GM19468 (cell line): ENCODE data around the gene SLC2A4.
"Not testable (repeated sequence)": the region's sequence is repeated elsewhere in the genome, so short reads cannot be mapped to it uniquely, and the experiment has no call there.

Experiments used
- ATAC-seq: cut with Tn5 transposase; IDR thresholded peaks from one replicate; pipeline ENCODE4 v1.9.1; 2021; ENCODE audit warnings: mild to moderate bottlenecking, moderate library complexity, moderate number of reproducible peaks; ENCODE audit not compliant: unreplicated experiment; ENCODE audit errors: extremely low read depth

SLC2A4 gene

DNA sequence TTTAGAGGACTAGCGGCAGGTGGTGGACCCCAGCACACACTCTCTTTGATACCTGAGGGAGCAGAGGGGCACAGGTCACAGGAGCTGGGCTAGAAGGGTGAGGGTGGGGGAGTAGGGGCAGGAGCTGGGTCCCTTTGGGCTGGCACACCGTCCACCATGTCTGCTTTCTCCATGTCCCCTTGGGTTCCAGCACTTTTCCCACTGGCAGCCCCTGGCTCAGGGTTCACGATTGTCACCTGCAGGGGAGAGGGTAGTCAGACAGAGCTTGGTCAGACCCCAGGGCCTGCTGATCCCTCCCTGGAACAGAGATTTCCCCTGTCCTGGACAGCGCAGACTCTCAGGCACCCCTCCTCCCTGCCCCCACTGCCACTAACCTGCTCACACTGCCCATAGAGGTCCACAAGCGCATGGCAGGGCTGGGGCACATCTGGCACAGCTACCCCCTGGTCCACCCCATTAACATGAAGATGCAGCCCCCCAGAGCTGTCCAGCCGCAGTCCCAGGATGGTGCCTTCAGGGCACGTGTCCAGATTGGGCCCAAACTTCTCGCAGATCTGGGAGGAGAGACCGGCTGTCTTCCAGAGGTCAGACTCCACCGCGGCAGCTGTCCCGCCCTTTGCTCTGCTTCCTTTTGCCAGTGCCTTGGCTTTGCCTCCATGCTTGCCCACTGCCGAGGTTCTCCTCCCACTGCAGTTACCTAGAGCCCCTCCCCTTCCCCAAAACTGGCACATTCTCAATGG is 36.8 kb downstream of the SLC2A4 start:
- no peak for ATAC-seq

DNA sequence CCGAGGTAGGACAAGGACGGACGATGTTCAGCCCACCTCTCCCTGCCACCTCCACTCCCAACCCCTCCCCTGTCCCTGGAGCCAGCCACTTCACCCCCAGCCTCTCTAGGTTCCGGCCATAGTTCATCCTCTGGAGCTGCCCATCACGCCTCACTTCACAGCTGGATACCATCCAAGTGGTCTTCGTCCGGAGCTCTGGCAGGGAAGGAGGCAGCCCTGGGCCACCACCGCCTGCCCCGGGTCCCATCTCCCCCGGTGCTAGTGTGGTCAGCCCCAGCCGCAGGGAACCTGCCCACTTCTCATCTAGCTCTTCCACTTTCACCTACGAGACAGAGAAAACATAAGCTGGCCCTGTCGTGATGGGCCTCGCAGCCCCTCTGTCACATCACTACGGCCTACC is 39.9 kb downstream of the SLC2A4 start:
- ATAC-seq: no peak

DNA sequence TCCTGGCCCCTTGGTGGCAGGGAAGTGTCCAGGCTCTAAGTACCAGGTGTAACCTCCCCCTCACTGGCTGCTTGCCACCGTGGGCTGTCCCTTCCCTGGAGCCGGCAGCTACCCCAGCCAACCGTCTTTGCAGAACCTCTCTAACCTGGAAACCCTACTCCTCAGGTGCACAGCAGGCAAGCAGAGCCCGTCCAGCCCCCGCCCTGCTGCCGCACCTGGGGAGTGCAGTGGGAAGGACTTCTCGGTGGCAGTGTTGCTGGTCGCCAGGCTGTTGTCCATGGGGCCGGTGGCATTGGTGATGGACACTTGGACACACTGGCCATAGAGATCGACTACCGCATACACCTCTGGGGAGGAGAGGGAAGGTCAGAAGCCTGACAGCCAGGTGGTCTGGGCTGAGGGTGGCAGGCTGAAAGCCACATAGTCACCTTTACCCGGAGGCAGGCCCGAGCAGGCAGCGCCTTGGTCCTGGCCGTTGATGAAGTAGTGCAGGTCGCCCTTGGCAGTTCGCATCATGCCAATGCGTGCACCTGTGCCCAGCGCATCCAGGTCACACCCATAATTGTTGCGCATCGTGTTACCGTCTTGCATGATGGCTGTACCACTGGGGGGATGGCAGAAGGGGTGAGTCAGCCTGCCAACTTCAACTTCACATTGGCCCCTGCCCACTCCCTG is 41.1 kb downstream of the SLC2A4 start:
- ATAC-seq: no peak

DNA sequence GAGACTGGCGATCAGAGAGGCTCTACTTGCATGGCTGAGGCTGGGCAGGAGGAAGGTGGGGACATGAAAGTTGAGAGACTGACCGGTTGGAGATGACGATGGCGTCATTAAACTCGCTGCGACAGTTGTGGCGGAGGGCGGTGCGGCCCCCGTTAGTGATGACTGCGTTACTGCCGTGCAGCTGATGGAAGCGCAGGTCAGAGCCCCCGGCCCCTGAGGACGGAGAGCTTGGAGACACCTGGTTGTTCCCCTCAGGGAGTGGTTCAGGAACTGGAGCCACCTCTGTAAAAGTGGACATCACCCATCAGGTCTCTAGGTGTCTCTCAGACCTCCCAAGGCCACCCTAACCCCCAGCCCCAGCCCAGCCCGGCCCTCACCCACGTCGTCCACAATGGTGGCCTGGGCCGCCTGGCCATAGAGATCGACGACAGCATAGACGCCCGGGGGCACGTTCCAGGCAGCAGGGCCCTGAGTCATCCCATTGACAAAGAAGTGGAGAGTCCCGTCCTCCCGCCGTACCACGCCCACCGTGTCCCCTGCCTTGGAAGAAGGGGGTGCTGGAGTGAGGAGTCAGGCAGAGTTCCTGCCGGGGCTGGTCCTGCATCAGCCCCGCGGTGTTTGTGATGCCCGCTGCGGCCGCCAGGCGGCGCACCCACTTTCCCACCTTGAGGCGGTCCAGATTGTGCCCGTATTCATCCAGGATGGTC is 42.4 kb downstream of the SLC2A4 start:
- no peak for ATAC-seq

DNA sequence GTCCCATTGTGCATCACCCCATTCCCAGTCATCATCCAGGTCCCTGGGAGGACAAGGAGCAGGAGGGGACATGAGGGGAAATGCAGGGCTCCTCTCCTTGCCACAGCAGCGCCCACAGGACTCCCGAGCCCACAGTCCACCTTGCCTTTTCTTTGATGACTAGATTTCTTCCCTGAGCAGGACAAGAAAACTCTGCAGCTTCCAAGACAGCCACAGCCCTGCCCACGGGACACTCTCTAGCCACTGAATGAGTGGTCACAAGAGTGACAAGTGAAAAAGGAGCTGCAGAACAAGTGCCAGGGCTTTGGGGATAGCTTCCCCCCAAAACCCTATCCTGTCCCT is 42.9 kb downstream of the SLC2A4 start:
- no peak for ATAC-seq

DNA sequence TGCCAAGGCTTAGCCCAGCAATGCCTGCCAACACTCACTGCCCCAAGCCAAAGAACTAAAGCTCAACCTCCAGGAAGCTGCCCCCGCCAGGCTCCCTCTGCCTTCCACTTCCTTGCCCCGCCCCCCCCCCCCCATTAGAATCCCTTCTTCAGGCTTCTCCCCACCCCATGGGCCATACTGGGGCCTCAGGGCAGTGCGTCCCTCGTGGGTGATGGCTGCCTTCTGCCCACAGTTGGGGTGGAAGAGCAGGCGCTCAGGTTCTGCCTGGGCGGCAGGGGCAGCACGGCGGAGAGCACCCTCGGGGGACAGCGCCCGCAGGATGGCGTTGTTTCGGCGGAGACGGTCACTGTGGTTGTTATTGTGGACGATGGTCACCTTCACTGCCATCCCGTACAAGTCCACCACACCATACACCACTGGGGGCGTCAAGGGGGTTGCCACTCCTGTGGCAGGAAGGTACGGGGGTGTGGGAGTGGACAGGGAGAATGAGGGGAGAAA is 43.6 kb downstream of the SLC2A4 start:
- ATAC-seq: no peak

DNA sequence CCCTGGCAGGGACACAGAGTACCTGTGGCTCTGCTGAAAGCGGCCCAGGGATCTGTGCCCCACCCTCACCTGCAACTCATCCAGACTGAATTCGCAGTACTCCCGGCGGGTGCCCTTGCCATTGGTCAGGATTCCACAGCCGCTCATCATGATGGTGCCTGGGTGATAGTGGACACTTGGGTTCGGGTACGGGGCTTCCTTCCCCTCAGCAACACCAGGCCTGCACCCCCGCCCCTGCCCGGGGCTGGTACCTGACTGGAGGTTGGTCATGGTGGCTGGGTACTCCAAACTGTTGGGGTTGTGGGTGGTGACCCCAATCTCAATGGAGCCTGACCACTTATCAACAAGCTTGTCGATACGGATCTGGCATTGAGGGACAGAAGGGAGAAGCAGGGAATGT is 44.7 kb downstream of the SLC2A4 start:
- ATAC-seq: no peak

DNA sequence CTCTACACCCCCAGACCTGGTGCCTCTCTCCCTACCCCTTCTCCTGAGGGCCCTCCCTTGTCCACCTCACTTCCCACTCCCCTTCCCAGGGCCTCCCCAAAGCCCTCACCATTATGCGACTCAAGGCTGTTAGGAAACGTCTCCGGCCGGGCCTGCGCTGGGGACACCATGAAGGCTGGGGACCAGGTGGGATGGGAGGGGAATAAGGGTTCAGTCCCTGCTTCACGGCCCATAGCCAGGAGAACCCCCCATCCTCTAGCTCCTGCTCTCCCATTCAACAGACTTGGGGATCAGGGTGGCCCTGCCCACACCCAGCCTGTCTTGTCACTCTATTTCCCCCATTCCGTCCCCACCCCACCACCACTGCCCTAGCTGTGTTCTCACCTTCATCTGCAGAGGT is 45.5 kb downstream of the SLC2A4 start:
- no peak for ATAC-seq

DNA sequence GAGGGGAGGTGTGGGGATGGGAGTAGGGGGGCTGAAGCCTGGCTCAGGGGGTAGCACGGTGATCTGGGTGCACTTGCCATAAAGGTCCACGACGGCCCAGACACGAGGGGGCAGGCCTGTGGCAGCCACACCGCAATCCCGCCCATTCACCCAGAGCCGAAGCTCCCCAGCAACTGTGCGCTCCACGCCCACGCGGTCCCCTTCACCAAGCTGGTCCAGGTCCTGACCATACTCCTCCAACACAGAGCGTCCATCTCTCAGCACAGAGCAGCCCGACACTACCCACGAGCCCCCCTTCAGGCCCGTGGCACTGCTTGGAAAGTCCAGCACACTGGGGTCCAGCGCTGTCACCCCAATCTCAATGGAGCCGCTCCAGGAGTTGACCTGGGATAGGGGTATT is 46.0 kb downstream of the SLC2A4 start:
- ATAC-seq: no peak

DNA sequence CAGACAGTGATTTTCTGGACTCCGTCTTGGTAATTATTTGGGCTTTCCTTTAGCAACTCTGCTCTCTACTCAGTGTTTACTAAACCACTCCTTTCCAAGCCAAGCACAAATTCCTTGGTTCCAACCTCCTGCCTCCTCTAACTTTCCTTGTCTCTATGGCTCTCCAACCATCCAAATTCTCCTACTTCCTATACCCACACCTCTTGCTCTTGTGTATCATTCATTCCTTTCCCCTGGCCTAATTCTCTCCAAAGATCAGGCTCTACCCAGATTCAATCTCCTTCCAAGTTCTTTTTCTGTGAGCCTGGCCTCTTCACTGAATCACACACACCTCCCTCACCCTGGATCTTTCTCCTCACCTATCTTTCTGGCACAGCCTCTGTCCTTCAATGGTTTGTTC is 46.5 kb downstream of the SLC2A4 start:
- ATAC-seq: no peak

DNA sequence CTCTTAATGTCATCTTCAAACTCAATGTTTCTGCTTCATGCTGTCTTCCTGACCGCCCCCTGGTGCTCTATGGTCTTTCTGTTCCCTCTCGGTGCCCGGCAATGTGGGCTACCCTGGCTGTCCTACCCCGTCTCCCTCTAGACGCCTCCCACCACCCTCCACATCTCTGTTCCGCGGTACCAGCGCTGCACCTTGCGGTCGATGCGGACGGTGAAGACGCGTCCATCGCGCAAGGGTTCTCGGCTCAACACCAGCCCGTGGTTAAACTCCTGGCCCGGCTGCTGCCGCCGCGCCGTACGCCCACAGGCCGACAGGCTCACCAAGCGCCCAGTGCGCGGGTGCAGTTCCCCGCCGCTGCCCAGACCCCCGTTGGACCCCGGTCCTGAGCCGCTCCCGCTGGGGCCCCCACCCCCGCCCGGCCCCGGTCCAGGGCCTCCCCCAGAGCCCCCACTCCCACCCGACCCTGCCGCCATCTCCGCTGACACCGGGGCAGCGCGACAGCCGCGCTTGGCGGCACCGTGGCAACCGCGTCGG is 47.4 kb downstream of the SLC2A4 start, which contains the start of gene NEURL4:
TSS of gene NEURL4 (minus strand) at position 496 of the 534 bp plus-strand sequence. CDS start at position 473, 23 bp downstream.
- no peak for ATAC-seq

DNA sequence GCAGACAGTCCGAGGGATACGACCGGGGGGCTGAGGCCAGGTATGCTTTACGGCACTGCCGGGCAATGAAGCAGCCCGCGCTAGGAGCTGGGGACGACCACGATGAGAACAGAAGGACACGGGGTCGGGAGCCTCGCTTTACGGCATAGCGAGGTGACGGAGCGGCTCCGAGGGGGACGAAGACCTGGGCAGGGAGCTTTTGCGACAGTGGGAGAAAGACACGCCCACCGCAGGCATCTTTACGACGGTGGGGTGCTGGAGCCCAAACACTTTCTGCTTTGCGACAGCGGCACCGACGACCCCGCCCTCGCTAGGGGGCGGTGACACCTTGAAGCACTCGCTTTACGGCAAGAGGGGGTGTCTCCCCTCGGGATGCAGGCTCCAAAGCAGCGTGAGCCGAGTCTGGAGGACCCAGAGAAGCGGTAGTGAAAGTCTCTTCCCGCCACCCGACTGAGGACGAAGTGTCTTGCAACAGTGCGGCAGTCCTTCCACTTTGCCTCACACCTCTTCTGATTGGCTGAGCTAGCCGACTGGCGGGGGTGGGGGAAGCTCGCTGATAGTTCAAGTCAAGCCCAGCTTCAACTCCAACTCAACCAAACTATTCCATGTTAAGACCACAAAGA is 48.0 kb downstream of the SLC2A4 start:
- ATAC-seq: peak; percentile 44

DNA sequence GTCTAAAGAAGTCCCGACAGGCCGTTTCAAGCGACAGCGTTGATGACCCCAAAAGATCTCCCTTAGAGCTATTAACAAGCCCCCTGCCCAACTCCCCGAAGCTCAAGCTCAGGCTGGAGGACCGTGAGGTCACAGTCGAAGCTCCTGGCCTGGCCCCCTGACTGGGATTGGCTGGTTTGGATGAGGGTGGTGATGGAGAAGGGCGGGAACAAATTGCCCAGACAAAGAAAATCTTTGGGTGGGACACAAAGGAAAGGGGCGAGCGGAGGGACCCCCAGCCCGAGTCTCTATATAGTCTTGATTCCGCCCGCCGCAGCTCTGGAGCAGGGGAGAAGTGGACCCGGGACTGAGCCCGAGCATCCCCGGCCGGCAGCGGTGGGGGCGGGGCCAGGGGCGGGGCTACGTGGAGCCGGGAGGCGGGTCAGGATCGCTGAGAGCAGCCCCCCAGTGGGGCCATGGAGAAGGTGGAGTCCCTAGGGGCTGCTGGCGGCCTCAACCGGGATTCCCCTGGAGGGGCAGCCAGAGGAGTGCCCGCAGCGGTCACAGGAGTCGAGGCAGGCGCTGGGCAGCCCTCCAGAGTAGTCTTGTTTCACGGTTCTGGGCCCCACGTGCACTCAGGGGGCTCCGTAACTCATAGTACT is 48.6 kb downstream of the SLC2A4 start:
- peak; percentile 9 for ATAC-seq

DNA sequence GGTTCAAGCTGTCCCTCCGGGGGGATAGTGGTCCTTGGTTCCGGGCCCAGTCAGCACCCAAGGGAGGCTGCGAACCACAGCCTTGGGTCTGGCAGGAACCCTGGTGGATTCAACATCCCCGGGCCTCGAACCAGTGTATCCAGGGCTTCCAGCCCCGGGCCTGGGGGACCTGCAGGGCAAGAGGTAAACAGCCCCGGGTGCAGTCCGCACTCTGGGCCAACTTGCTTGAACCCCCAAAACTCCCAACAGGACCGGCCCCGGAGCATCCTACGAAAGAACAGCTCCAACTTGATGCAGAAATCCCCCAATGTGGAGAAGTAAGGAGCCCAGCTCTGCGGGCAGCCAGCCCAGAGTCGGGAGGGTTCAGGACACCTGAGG is 49.1 kb downstream of the SLC2A4 start:
- no peak for ATAC-seq

DNA sequence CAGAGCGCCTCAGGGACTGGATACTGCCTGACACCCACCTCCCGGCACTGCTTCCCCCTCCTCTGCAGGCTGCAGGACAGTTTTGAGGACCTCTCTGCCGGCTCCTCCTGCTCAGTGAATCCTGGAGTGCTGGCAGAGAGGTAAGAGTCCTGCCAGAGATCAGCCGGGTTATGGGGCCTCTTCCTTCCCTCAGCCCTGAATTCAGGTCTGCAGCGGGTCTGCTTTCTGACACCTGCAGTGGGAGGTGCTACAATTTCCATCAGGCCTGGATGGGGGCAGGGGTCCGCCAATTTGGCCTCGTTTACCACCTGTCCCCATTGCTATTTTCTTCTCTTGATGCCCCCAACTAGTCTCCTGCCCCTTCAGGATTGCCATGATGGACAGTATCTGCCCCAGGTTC is 50.6 kb downstream of the SLC2A4 start:
- ATAC-seq: no peak

DNA sequence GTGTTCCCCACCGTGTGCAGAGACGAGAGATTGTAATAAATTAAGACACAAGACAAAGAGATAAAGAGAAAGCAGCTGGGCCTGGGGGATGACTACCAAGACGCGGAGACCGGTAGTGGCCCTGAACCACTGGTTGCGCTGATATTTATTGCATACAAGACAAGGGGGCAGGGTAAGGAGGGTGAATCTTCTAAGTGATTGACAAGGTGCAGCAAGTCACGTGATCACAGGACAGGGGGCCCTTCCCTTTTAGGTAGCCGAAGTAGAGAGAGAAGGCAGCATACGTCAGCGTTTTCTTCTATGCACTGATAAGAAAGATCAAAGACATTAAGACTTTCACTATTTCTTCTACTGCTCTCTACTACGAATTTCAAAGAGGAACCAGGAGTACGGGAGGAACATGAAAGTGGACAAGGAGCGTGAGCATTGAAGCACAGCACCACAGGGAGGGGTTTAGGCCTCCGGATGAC is 51.1 kb downstream of the SLC2A4 start:
- ATAC-seq: not testable (repeated sequence)

DNA sequence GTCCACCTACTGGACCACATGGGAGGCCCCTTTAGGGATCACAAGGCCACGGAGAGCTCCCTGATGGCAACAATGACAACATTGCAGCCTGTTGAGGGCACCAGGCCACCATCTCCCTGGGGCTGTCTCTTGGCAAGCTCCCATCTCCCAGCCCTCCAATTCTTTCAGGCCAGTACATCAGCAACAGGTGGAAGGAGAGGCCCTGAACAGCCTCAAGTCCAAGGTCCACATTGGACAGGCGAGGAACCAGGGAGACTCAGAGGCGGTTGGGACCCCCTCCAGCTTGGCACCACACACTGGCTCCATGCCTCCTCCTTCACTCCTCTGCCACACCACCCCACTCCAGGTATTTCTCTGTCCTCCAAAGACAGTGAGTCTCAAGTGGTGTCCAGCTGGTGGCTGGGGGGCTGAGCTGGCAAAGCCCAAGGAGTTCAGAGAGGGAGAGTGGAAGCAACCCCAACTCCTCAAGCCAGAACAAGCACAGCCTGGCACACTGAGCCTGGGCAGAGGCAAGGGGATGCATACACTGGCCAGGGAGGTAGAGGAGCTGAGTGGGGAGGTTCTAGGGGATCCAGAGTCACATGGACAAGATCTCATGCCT is 53.5 kb downstream of the SLC2A4 start:
- ATAC-seq: no peak

DNA sequence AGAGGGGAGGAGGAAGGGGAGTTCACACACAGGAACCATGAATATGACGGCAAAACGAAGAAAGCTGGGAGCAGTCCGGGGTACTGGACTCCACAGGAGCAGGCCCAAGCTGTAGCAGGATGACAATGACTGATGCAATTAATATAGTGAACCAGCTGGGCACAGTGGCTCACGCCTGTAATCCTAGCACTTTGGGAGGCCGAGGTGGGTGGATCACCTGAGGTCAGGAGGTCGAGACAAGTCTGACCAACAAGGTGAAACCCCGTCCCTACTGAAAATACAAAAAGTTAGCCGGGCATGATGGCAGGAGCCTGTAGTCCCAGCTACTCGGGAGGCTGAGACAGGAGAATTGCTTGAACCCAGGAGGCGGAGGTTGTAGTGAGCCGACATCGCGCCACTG is 54.2 kb downstream of the SLC2A4 start:
- ATAC-seq: not testable (repeated sequence)
